Motor neuron (in vitro differentiated cells): Measurements from ENCODE around the gene ARIH2. TPM values are rescaled to one million over a fixed set of nuclear protein-coding genes. Genes with fewer than 3 reads are reported as not detected.

Experiments used
- ATAC-seq, 8 experiments: fragments of 200-7000 bp; cut with Tn5 transposase; replicated peaks in 6 of 8; 2 replicates each; pipeline ENCODE4 v1.8.0; 2021; ENCODE audit warnings: mild to moderate bottlenecking in 8 of 8, moderate library complexity in 8 of 8
- H3K27ac ChIP-seq, 2 donors: fragments of 250-450 bp; sonication (Bioruptor Pico); 2 replicates each; pipeline ENCODE4 v1.9.0; 2021; ENCODE audit warnings: antibody characterized with exemption in 2 of 2, mild to moderate bottlenecking in 2 of 2, moderate library complexity in 1 of 2
- H3K4me1 ChIP-seq, 2 donors: fragments of 250-450 bp; sonication (Bioruptor Pico); replicated peaks in 1 of 2; 2 replicates each; pipeline ENCODE4 v1.6.1; 2021; ENCODE audit warnings: antibody characterized with exemption in 2 of 2, mild to moderate bottlenecking in 2 of 2, moderate library complexity in 1 of 2
- H3K4me3 ChIP-seq, 5 donors: fragments of 250-450 bp; sonication (Bioruptor Pico); 2 replicates each; pipeline ENCODE4 v1.9.0; 2021; ENCODE audit warnings: antibody characterized with exemption in 5 of 5, mild to moderate bottlenecking in 5 of 5, moderate library complexity in 4 of 5
- WGBS, 10 experiments: fragments of 450-650 bp; shearing (Covaris generic); methylation state at CpG; one replicate each; pipeline ENCODE4 v1.0.0; 2022; 5-methylcytosine and 5-hydroxymethylcytosine counted together
- in situ Hi-C, 9 experiments: fragments of 400-800 bp; cut with MboI; loops; one replicate each; pipeline ENCODE4 v1.15.0; 2021; ENCODE audit warnings: low sequenced_read_pairs in 9 of 9, low pct_unique_long_range_greater_than_20kb in 2 of 9; ENCODE audit not compliant: unreplicated experiment in 9 of 9
- total RNA-seq, 8 experiments: library from RNA; unstranded; fragments of 300-600 nt; gene quantifications; 2 replicates each; pipeline versions ENCODE4 v1.2.3 to v1.2.4, GENCODE V29; 2022

The ARIH2 gene
- 100 to 1,000 TPM in 2 of 8 experiments, 10 to 100 TPM in 6; 42.4 to 111 (median 68.1) TPM for total RNA-seq

DNA sequence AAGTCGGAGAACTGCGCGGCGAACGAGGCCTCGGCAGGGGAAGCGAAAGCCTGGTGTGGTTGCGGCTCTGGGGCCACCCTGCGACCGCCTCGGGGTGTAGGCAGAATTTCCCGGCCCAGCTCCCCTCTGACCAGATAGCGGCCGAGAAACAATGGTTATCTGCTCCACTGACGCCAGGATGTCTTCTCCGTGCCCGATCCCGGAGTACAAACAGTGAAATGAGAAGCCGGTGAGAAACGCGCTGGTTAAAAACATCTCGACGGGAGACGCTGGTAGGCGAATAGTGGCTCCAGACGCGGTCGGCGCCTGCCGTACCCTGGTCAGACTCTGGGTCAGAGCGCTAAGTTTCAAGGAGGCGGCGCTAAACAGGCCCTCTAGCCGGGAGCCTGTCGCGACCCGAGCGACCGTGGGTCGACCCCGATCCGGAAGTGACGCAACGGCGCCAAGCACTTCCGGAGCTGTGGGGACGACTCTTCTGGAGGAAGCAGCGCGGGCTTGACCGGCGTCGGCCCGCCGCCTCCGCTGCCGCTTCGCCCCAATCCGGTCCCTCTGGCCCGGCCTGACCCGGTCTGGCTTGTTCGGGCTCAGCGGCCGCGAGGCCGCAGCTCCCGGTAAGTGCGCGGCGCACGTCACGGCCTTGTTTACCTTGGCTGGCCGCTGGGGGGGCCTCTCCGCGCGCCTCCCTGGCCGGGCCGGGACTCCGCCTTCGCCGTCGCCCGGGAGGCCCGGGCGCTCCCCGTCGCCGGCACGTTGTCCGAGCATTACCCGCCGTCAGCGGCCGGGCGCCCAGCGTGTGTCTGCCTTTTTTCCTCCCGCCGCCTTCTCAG is at the start of gene ARIH2:
TSS of gene ARIH2 (plus strand) at position 455 of the 827 bp plus-strand sequence. CDS start 8,717 bp downstream, outside the sequence.
- in situ Hi-C loops = no loop called here
- WGBS, 10 experiments = 0 to 1% (median 0%) methylated on average over 1 to 30 of the region's 97 CpGs; no CpG with 5 or more reads in 3 of the 10 experiments
- Histone ChIP-seq H3K4me3 (peak within 1 kb of the TSS; percentile 66 to 98 (median 85)), H3K27ac (peak within 1 kb of the TSS; percentile 84 to 95), H3K4me1 (peaks cover 5 to 7% of the 10 kb centered on the region in 2 donors)
- ATAC-seq = peak; percentile 89 to 95 (median 92)

- no peaks in the 10 kb centered on the region for H3K4me1 ChIP-seq
- no peak overlapping the region for H3K27ac ChIP-seq
- in situ Hi-C loops = no loop called here
- 38 to 96% (median 89%) methylated on average over 1 to 8 of the region's 8 CpGs; no CpG with 5 or more reads in 3 of the 10 experiments for WGBS, 10 experiments
- no peak overlapping the region for H3K4me3 ChIP-seq
- ATAC-seq = no peak
Observed at GRCh38 chr3:48877671-48878070, 41.0 kb upstream of the ARIH2 start.

- in situ Hi-C loops = no loop called here
- 69 to 100% (median 90%) methylated on average over 1 to 4 of the region's 6 CpGs; no CpG with 5 or more reads in 1 of the 10 experiments for WGBS, 10 experiments
- H3K27ac ChIP-seq = no peak overlapping the region
Observed at GRCh38 chr3:48879307-48879993, 39.2 kb upstream of the ARIH2 start.

GRCh38 chr3:48879994-48880377 is 38.7 kb upstream of the ARIH2 start:
- in situ Hi-C loops = no loop called here
- Histone ChIP-seq H3K4me1 (no peaks in the 10 kb centered on the region), H3K4me3 (no peak overlapping the region), H3K27ac (no peak overlapping the region)
- WGBS, 10 experiments = 0 to 100% (median 75%) methylated on average over 2 to 6 of the region's 6 CpGs; no CpG with 5 or more reads in 1 of the 10 experiments
- ATAC-seq = no peak

More at GRCh38 chr3:48879307-48879993, 39.2 kb upstream of the ARIH2 start:
- Histone ChIP-seq H3K4me1 (no peaks in the 10 kb centered on the region), H3K4me3 (no peak overlapping the region)
- ATAC-seq = no peak

- 89 to 100% (median 100%) methylated on average over 2 to 3 of the region's 3 CpGs; no CpG with 5 or more reads in 5 of the 10 experiments for WGBS, 10 experiments
- Histone ChIP-seq H3K4me1 (no peaks in the 10 kb centered on the region), H3K27ac (no peak overlapping the region), H3K4me3 (no peak overlapping the region)
- in situ Hi-C loops = no loop called here
- ATAC-seq = no peak
Observed at GRCh38 chr3:48881006-48881405, 37.6 kb upstream of the ARIH2 start.

DNA sequence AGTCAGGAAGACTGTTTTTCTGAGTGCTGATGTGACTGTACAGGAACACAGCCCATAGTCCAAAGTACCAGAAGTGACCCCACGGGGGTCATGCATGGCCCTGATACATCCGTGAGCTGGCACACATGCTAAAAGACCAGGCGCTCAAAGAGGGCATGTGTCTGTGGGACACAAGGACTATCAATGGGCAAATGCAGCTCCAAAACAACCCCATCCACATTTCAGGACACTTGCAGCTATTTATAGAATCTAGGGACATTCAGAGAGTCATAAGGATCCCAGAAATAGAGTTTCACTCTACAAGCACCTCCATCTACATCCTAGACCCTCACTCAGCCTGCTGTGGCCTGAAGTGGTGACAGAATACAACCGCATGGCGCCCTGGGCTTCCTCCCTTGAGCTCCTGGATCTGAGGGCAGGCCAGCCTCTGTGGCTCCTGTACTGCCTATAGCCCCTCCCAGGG is 37.0 kb upstream of the ARIH2 start:
- no peaks in the 10 kb centered on the region for H3K4me1 ChIP-seq
- in situ Hi-C loops = no loop called here
- no peak overlapping the region for H3K27ac ChIP-seq
- no peak overlapping the region for H3K4me3 ChIP-seq
- ATAC-seq = no peak
- WGBS, 10 experiments = 67 to 100% (median 100%) methylated on average over 1 to 2 of the region's 5 CpGs; no CpG with 5 or more reads in 5 of the 10 experiments

DNA sequence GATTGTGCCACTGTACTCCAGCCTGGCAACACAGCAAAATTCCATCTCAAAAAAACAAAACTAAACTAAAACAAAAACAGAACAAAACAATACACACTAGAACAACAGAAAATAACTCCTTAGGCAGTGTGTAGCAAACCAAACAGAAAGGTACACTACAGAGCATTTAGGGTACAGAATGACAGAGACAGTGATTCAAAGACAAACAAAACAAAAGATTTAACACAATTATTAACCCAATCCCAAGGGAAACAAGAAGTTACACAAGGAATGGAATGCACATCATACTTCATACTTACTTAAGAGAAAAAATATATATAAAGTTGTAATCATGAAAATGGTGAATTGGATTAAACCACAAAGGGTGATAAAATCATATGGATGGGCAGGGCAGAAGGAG is 32.9 kb upstream of the ARIH2 start:
- H3K27ac ChIP-seq = no peak overlapping the region
- in situ Hi-C loops = no loop called here
- H3K4me1 ChIP-seq = no peaks in the 10 kb centered on the region
- H3K4me3 ChIP-seq = no peak overlapping the region
- no peak for ATAC-seq

DNA sequence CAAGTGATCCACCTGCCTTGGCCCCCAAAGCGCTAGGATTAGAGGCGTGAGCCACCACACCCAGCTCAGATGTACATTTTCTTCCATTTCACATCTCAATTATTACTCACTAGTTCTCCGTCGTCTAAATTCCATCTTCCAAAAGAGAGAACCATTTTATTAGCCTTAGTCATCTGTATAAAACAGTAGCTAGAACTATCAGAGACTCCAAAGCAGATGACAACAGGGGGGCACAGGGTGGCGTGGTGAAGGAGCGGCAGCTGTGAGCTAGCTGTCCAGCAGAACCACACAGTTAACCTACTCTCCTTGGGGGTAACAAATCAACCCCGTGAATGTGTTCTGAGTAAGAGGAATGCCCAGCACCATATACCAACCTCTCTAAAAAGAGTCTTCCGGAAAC is 27.0 kb upstream of the ARIH2 start:
- ATAC-seq = no peak
- Histone ChIP-seq H3K4me3 (no peak overlapping the region), H3K27ac (no peak overlapping the region), H3K4me1 (no peaks in the 10 kb centered on the region)
- 75 to 100% (median 86%) methylated on average over 1 to 6 of the region's 8 CpGs; no CpG with 5 or more reads in 1 of the 10 experiments for WGBS, 10 experiments
- in situ Hi-C loops = no loop called here

DNA sequence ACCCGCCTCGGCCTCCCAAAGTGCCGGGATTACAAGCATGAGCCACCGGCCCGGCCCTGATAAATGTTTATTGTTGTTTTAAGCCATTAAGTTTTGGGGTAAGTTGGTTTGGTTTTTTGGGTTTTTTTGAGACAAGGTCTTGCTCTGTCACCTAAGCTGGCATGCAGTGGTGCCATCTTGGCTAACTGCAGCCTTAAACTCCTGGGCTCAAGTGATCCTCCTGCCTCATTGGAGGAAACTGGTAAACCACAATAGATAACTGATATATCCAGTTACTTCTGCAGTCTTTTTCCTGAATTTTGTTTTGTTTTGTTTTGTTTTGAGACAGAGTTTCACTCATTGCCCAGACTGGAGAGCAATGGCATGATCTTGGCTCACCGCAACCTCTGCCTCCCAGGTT is 24.1 kb upstream of the ARIH2 start:
- H3K4me1 ChIP-seq = peaks cover 4 to 7% of the 10 kb centered on the region in 2 donors
- no peak overlapping the region for H3K4me3 ChIP-seq
- ATAC-seq = no peak
- H3K27ac ChIP-seq = no peak overlapping the region
- 80 to 100% (median 96%) methylated on average over 1 to 6 of the region's 6 CpGs; no CpG with 5 or more reads in 2 of the 10 experiments for WGBS, 10 experiments
- in situ Hi-C loops = no loop called here

- no peak for ATAC-seq
- in situ Hi-C loops = no loop called here
- peaks cover 4 to 7% of the 10 kb centered on the region in 2 donors for H3K4me1 ChIP-seq
- 86 to 100% (median 100%) methylated on average over 1 to 2 of the region's 2 CpGs; no CpG with 5 or more reads in 4 of the 10 experiments for WGBS, 10 experiments
- H3K27ac ChIP-seq = no peak overlapping the region
- no peak overlapping the region for H3K4me3 ChIP-seq
Observed at GRCh38 chr3:48896936-48897335, 21.7 kb upstream of the ARIH2 start.

DNA sequence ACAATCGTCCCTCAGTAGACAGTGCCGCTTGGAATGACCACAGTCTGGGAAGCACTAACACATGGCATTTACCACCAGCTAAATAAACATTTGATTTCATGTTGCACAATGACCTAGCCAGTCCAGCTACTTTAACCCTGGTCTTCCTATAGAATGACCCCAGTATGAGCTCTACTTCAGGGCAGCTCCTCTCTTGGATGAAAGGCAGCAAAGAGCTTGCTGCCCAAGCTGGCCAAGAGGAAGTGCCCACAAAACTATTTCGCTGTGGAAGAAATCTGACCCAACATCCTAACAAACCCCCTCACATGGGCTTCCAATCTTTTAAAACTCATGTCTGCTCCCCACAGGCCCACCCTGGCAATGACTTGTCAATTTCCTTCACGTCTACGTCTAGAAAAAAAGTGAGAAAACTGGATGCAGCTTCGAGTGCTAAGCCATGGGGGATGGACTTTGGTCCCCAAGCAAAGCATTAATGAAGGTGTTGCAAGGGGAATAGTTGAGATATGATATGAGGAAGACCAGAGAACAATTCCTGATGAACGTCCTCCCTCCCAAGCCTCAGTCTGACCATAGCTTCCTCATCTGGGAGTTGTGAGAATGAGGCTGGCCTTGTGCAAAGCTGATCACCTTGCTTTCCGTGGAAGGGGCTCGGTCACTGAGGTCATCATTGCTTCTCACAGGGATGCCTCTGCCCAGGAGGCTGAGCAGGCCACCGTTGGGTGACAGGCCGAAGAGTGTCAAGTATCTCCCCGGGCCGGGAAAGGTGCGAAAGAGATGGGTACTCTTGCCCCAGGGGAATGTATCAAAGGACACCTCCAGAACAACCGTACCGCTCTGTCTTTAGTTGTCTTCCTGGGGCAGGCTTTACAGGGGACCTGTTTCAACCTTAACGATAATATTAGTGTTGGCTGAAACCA is 20.9 kb upstream of the ARIH2 start:
- peak overlapping the region; percentile 36 to 74 (median 53) for H3K4me3 ChIP-seq
- ATAC-seq = peak in 5 of 8 experiments; percentile 9 to 30 (median 17)
- H3K27ac ChIP-seq = peak overlapping the region in 1 of 2 donors; percentile 65
- peaks cover 4 to 7% of the 10 kb centered on the region in 2 donors for H3K4me1 ChIP-seq
- in situ Hi-C loops = no loop called here
- WGBS, 10 experiments = 35 to 87% (median 66%) methylated on average over 4 to 10 of the region's 17 CpGs; no CpG with 5 or more reads in 2 of the 10 experiments
